ENCODE data around the gene PMVK.
A peak's percentile ranks its signal among the peaks of the same experiment; 100 is the strongest.
"Not testable (repeated sequence)": the region's sequence is repeated elsewhere in the genome, so short reads cannot be mapped to it uniquely, and the experiment has no call there.

The PMVK gene
- total RNA-seq: 10.1 to 25.7 (median 12.2) reads per million in 9 experiments

- ATAC-seq (replicated peaks) (peak; percentile 79), DNase-seq (peak; percentile 93 to 96 (median 94))
- no peaks in the 10 kb centered on the region for H3K27me3 Mint-ChIP-seq
- no peaks in the 10 kb centered on the region for H3K9me3 Mint-ChIP-seq
- peak within 1 kb of the TSS; percentile 91 to 94 for H3K4me3 Mint-ChIP-seq
- peak within 1 kb of the TSS; percentile 99 to 100 for H3K27ac Mint-ChIP-seq
- peaks cover 43% of the 10 kb centered on the region for H3K36me3 Mint-ChIP-seq (ENCODE audit: insufficient read depth)
- H3K4me1 Mint-ChIP-seq (ENCODE audit: low read depth in 2 of 2): peaks cover 45 to 46% of the 10 kb centered on the region in 2 donors
Observed at GRCh38 chr1:154936555-154937084, at the start of gene PMVK. Gene PMVK, minus strand, starts transcription at chr1:154936719. Its CDS starts 34 bp downstream, at chr1:154936685.

GRCh38 chr1:154983776-154984466 lies 47.4 kb upstream of the PMVK start:
- H3K9me3 Mint-ChIP-seq: no peaks in the 10 kb centered on the region
- peaks cover 13 to 20% of the 10 kb centered on the region in 2 donors for H3K4me1 Mint-ChIP-seq (ENCODE audit: low read depth in 2 of 2)
- no peak overlapping the region for H3K4me3 Mint-ChIP-seq
- no peaks in the 10 kb centered on the region for H3K27me3 Mint-ChIP-seq
- DNase-seq (no peak), ATAC-seq (replicated peaks) (no peak)
- peaks cover 25% of the 10 kb centered on the region for H3K36me3 Mint-ChIP-seq (ENCODE audit: insufficient read depth)
- no peak overlapping the region for H3K27ac Mint-ChIP-seq

GRCh38 chr1:154982897-154983648 lies 46.6 kb upstream of the PMVK start, which contains the start of gene FLAD1:
Gene FLAD1, plus strand, starts transcription at chr1:154983344. Its CDS starts 351 bp downstream, at chr1:154983695.
- Mint-ChIP-seq H3K9me3 (no peaks in the 10 kb centered on the region), H3K4me1 (ENCODE audit: low read depth in 2 of 2) (peaks cover 7 to 13% of the 10 kb centered on the region in 2 donors), H3K36me3 (ENCODE audit: insufficient read depth) (peaks cover 18% of the 10 kb centered on the region), H3K4me3 (no peak within 1 kb of the TSS), H3K27me3 (no peaks in the 10 kb centered on the region), H3K27ac (no peak within 1 kb of the TSS)
- ATAC-seq (replicated peaks): peak; percentile 98
- peak; percentile 94 for DNase-seq

- Mint-ChIP-seq H3K36me3 (ENCODE audit: insufficient read depth) (peaks cover 18% of the 10 kb centered on the region), H3K27me3 (no peaks in the 10 kb centered on the region), H3K9me3 (no peaks in the 10 kb centered on the region), H3K4me3 (no peak overlapping the region), H3K27ac (no peak overlapping the region), H3K4me1 (ENCODE audit: low read depth in 2 of 2) (peaks cover 7 to 11% of the 10 kb centered on the region in 2 donors)
- ATAC-seq (replicated peaks) (no peak), DNase-seq (no peak)
Observed at GRCh38 chr1:154982341-154982740, 45.8 kb upstream of the PMVK start.

GRCh38 chr1:154978360-154978759 lies 41.8 kb upstream of the PMVK start:
- Mint-ChIP-seq H3K27me3 (no peaks in the 10 kb centered on the region), H3K9me3 (no peaks in the 10 kb centered on the region), H3K4me1 (ENCODE audit: low read depth in 2 of 2) (peaks cover 4 to 5% of the 10 kb centered on the region in 2 donors), H3K27ac (no peak overlapping the region), H3K4me3 (no peak overlapping the region), H3K36me3 (ENCODE audit: insufficient read depth) (no peaks in the 10 kb centered on the region)
- DNase-seq (no peak), ATAC-seq (replicated peaks) (no peak)

GRCh38 chr1:154977762-154978161 lies 41.2 kb upstream of the PMVK start:
- not testable (repeated sequence) for H3K27ac Mint-ChIP-seq; H3K4me1 Mint-ChIP-seq (ENCODE audit: low read depth in 2 of 2); DNase-seq; H3K27me3 Mint-ChIP-seq; H3K36me3 Mint-ChIP-seq (ENCODE audit: insufficient read depth); H3K9me3 Mint-ChIP-seq; ATAC-seq (replicated peaks)
- peak overlapping the region in 1 of 2 donors; percentile 18 for H3K4me3 Mint-ChIP-seq

GRCh38 chr1:154975409-154976059 lies 39.0 kb upstream of the PMVK start:
- Mint-ChIP-seq H3K27me3 (no peaks in the 10 kb centered on the region), H3K27ac (no peak overlapping the region), H3K4me1 (ENCODE audit: low read depth in 2 of 2) (peaks cover 19 to 24% of the 10 kb centered on the region in 2 donors), H3K36me3 (ENCODE audit: insufficient read depth) (peaks cover 5% of the 10 kb centered on the region), H3K9me3 (no peaks in the 10 kb centered on the region), H3K4me3 (no peak overlapping the region)
- DNase-seq (peak; percentile 29 to 39 (median 33)), ATAC-seq (replicated peaks) (peak; percentile 7)

GRCh38 chr1:154974808-154975408 lies 38.4 kb upstream of the PMVK start:
- no peaks in the 10 kb centered on the region for H3K9me3 Mint-ChIP-seq
- DNase-seq: peak; percentile 88 to 93 (median 93)
- H3K4me1 Mint-ChIP-seq (ENCODE audit: low read depth in 2 of 2): peaks cover 19 to 24% of the 10 kb centered on the region in 2 donors
- H3K36me3 Mint-ChIP-seq (ENCODE audit: insufficient read depth): peaks cover 7% of the 10 kb centered on the region
- H3K27me3 Mint-ChIP-seq: no peaks in the 10 kb centered on the region
- no peak overlapping the region for H3K27ac Mint-ChIP-seq
- peak; percentile 53 for ATAC-seq (replicated peaks)
- H3K4me3 Mint-ChIP-seq: no peak overlapping the region

- H3K36me3 Mint-ChIP-seq (ENCODE audit: insufficient read depth): peaks cover 13% of the 10 kb centered on the region
- H3K4me3 Mint-ChIP-seq: no peak within 1 kb of the TSS
- no peaks in the 10 kb centered on the region for H3K27me3 Mint-ChIP-seq
- DNase-seq (peak; percentile 97 to 98 (median 97)), ATAC-seq (replicated peaks) (peak; percentile 83)
- no peaks in the 10 kb centered on the region for H3K9me3 Mint-ChIP-seq
- H3K4me1 Mint-ChIP-seq (ENCODE audit: low read depth in 2 of 2): peaks cover 21 to 29% of the 10 kb centered on the region in 2 donors
- no peak within 1 kb of the TSS for H3K27ac Mint-ChIP-seq
Observed at GRCh38 chr1:154974102-154974807, 37.7 kb upstream of the PMVK start, which contains the start of gene CKS1B. Gene CKS1B, plus strand, starts transcription at chr1:154974681. Its CDS starts 65 bp downstream, at chr1:154974746.

- H3K27ac Mint-ChIP-seq: no peak overlapping the region
Observed at GRCh38 chr1:154973344-154974101, 37.0 kb upstream of the PMVK start.

GRCh38 chr1:154972517-154973343 lies 36.2 kb upstream of the PMVK start:
- Mint-ChIP-seq H3K4me3 (no peak overlapping the region), H3K27ac (no peak overlapping the region), H3K36me3 (ENCODE audit: insufficient read depth) (peaks cover 19% of the 10 kb centered on the region), H3K4me1 (ENCODE audit: low read depth in 2 of 2) (peaks cover 30 to 32% of the 10 kb centered on the region in 2 donors), H3K27me3 (no peaks in the 10 kb centered on the region), H3K9me3 (no peaks in the 10 kb centered on the region)
- DNase-seq (no peak), ATAC-seq (replicated peaks) (no peak)

More at GRCh38 chr1:154973344-154974101, 37.0 kb upstream of the PMVK start:
- H3K9me3 Mint-ChIP-seq: no peaks in the 10 kb centered on the region
- DNase-seq: peak; percentile 88 to 92 (median 88)
- ATAC-seq (replicated peaks): peak; percentile 20
- no peaks in the 10 kb centered on the region for H3K27me3 Mint-ChIP-seq
- peaks cover 14% of the 10 kb centered on the region for H3K36me3 Mint-ChIP-seq (ENCODE audit: insufficient read depth)
- peaks cover 25 to 32% of the 10 kb centered on the region in 2 donors for H3K4me1 Mint-ChIP-seq (ENCODE audit: low read depth in 2 of 2)
- no peak overlapping the region for H3K4me3 Mint-ChIP-seq
